ENCODE results near the gene UBE2F. TPM values are rescaled to one million over a fixed set of nuclear protein-coding genes. Genes with fewer than 3 reads are reported as not detected.

UBE2F gene
- total RNA-seq, 1 experiment from 2014 or later: 116 TPM

DNA sequence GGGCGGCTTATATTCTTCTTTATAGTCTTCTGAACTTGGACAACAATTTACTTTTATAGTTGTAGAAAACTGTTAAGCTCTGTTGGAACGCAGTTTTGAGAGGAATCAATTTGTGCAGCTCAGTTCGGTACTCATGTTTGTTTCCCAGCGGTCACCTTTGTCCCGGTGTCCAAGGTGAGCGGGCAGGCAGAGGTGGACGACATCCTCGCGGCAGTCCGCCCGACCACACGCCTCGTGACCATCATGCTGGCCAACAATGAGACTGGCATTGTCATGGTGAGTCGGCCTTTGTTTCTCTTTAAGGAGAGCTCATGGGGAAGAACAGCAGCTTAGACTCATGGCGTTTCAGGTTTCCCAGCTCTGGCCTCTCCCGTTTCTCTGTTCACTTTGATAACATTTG lies 114.7 kb downstream of the UBE2F start:
- H3K27ac Mint-ChIP-seq (ENCODE audit: low read depth, unreplicated experiment): no peak overlapping the region
- TF ChIP-seq, protein P1, sequence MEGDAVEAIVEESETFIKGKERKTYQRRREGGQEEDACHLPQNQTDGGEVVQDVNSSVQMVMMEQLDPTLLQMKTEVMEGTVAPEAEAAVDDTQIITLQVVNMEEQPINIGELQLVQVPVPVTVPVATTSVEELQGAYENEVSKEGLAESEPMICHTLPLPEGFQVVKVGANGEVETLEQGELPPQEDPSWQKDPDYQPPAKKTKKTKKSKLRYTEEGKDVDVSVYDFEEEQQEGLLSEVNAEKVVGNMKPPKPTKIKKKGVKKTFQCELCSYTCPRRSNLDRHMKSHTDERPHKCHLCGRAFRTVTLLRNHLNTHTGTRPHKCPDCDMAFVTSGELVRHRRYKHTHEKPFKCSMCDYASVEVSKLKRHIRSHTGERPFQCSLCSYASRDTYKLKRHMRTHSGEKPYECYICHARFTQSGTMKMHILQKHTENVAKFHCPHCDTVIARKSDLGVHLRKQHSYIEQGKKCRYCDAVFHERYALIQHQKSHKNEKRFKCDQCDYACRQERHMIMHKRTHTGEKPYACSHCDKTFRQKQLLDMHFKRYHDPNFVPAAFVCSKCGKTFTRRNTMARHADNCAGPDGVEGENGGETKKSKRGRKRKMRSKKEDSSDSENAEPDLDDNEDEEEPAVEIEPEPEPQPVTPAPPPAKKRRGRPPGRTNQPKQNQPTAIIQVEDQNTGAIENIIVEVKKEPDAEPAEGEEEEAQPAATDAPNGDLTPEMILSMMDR (IDR thresholded peaks at IDR 0.05; ENCODE audit: unreplicated experiment): no peak
- ChIA-PET CTCF (interaction anchor here (0.5 to 0.6 kb wide), 2 partner anchors 72 to 470 kb away, joined by 3 to 4 read pairs; no protein-coding TSS in a partner anchor), POLR2A (interaction anchor here (0.6 to 1.5 kb wide), 4 partner anchors 17 to 121 kb away, joined by 3 to 5 read pairs (median 4); partner anchors contain the start of gene SCLY)
- H3K4me1 Mint-ChIP-seq (ENCODE audit: insufficient read depth, unreplicated experiment): peaks cover 23% of the 10 kb centered on the region
- no TSS peak for BruUV-seq (replicated peaks)
- peaks cover 12% of the 10 kb centered on the region for H3K9me3 Mint-ChIP-seq (ENCODE audit: unreplicated experiment)
- intact Hi-C loops (cut with micrococcal nuclease): no loop called here
- no peak overlapping the region for H3K4me3 Mint-ChIP-seq (ENCODE audit: unreplicated experiment)
- no peak for DNase-seq (ENCODE audit: unreplicated experiment)
- peaks cover 55% of the 10 kb centered on the region for H3K36me3 Mint-ChIP-seq (ENCODE audit: insufficient read depth, unreplicated experiment)
- H3K27me3 Mint-ChIP-seq (ENCODE audit: insufficient read depth, unreplicated experiment): no peaks in the 10 kb centered on the region

DNA sequence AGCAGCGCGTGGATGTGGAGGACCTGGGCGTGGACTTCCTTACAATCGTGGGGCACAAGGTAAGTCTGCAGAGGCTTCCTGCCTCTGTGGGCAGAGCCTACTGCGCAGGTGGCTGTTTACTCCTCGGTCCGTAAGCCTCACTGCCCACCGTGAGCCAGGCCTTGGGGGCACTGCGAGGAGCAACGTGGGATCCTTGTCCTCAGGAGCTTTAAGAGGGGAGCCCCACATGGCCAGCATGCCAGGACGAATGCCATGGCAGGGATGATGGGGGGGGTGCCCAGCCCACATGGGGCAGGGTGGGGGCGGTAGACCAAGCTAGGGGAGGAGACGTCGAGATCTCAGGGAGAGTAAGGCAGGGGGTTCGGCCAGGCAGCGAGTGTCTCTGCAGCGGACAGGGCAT lies 115.3 kb downstream of the UBE2F start:
- ChIA-PET POLR2A (interaction anchor here (0.6 to 1.5 kb wide), 2 partner anchors 28 to 120 kb away, joined by 3 to 5 read pairs; no protein-coding TSS in a partner anchor), CTCF (interaction anchor here (0.5 kb wide), 1 partner anchor 470 kb away, joined by 3 read pairs; no protein-coding TSS in a partner anchor)
- Mint-ChIP-seq H3K27ac (ENCODE audit: low read depth, unreplicated experiment) (no peak overlapping the region), H3K27me3 (ENCODE audit: insufficient read depth, unreplicated experiment) (no peaks in the 10 kb centered on the region), H3K4me3 (ENCODE audit: unreplicated experiment) (no peak overlapping the region), H3K36me3 (ENCODE audit: insufficient read depth, unreplicated experiment) (peaks cover 55% of the 10 kb centered on the region), H3K9me3 (ENCODE audit: unreplicated experiment) (peaks cover 12% of the 10 kb centered on the region), H3K4me1 (ENCODE audit: insufficient read depth, unreplicated experiment) (peaks cover 17% of the 10 kb centered on the region)
- DNase-seq (ENCODE audit: unreplicated experiment): no peak
- intact Hi-C loops (cut with micrococcal nuclease): no loop called here
- BruUV-seq (replicated peaks): no TSS peak
- TF ChIP-seq, protein P1 (IDR thresholded peaks at IDR 0.05; ENCODE audit: unreplicated experiment): no peak

DNA sequence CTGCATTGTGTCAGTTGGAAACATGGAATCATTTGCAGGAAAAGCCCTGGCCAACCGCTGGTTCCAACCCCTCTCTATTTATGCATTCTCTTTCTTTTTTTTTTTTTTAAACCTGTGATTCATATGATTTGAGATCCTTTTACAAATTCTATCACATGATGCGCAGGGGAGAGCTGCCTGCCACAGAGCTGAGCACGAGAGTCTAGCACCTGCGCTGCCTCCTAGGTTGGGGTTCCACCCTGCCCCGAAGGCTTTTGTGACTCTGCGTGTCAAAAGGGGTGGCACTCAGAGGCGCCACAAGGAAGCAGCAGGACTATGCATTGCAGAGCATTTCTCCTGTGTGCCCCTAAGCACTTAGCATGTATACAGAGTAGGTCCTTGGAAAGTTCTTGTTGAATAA lies 116.0 kb downstream of the UBE2F start:
- Mint-ChIP-seq H3K4me1 (ENCODE audit: insufficient read depth, unreplicated experiment) (peaks cover 12% of the 10 kb centered on the region), H3K36me3 (ENCODE audit: insufficient read depth, unreplicated experiment) (peaks cover 55% of the 10 kb centered on the region), H3K27me3 (ENCODE audit: insufficient read depth, unreplicated experiment) (no peaks in the 10 kb centered on the region), H3K9me3 (ENCODE audit: unreplicated experiment) (peaks cover 12% of the 10 kb centered on the region), H3K27ac (ENCODE audit: low read depth, unreplicated experiment) (no peak overlapping the region), H3K4me3 (ENCODE audit: unreplicated experiment) (no peak overlapping the region)
- intact Hi-C loops (cut with micrococcal nuclease): no loop called here
- ChIA-PET POLR2A (interaction anchor here (1.5 kb wide), 1 partner anchor 119 kb away, joined by 5 read pairs; no protein-coding TSS in a partner anchor), CTCF (no interaction called here)
- no TSS peak for BruUV-seq (replicated peaks)
- DNase-seq (ENCODE audit: unreplicated experiment): no peak
- TF ChIP-seq, protein P1 (IDR thresholded peaks at IDR 0.05; ENCODE audit: unreplicated experiment): no peak

DNA sequence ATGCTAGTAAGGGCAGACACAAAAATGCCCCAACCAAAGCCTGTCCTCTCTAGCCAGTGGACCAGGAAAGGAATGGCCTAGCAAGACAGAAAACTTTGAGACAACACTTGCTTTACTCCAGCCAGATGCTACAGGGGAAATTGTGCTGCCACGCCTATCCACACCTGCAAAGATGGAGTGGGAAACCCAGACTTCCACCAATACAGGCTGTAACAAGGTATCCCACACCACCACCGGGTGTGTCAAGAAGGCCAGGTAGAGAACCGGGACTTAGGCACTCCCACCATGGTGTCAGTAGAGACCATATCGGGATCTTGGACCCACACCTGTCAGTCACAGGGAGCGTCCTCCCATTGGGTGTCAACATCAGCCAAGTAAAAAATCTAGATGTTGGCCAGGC lies 117.1 kb downstream of the UBE2F start:
- POLR2A ChIA-PET: no interaction called here
- H3K36me3 Mint-ChIP-seq (ENCODE audit: insufficient read depth, unreplicated experiment): peaks cover 55% of the 10 kb centered on the region
- BruUV-seq (replicated peaks): no TSS peak

More for the DNA sequence above, 117.1 kb downstream of the UBE2F start:
- TF ChIP-seq, protein P1 (IDR thresholded peaks at IDR 0.05; ENCODE audit: unreplicated experiment): no peak
- Mint-ChIP-seq H3K9me3 (ENCODE audit: unreplicated experiment) (peaks cover 12% of the 10 kb centered on the region), H3K27ac (ENCODE audit: low read depth, unreplicated experiment) (no peak overlapping the region), H3K4me1 (ENCODE audit: insufficient read depth, unreplicated experiment) (peaks cover 12% of the 10 kb centered on the region), H3K4me3 (ENCODE audit: unreplicated experiment) (no peak overlapping the region), H3K27me3 (ENCODE audit: insufficient read depth, unreplicated experiment) (no peaks in the 10 kb centered on the region)
- CTCF ChIA-PET: no interaction called here
- intact Hi-C loops (cut with micrococcal nuclease): no loop called here
- no peak for DNase-seq (ENCODE audit: unreplicated experiment)

Data from MCF 10A (cell line).